Measurements from ENCODE around the gene VCL.

VCL gene

DNA sequence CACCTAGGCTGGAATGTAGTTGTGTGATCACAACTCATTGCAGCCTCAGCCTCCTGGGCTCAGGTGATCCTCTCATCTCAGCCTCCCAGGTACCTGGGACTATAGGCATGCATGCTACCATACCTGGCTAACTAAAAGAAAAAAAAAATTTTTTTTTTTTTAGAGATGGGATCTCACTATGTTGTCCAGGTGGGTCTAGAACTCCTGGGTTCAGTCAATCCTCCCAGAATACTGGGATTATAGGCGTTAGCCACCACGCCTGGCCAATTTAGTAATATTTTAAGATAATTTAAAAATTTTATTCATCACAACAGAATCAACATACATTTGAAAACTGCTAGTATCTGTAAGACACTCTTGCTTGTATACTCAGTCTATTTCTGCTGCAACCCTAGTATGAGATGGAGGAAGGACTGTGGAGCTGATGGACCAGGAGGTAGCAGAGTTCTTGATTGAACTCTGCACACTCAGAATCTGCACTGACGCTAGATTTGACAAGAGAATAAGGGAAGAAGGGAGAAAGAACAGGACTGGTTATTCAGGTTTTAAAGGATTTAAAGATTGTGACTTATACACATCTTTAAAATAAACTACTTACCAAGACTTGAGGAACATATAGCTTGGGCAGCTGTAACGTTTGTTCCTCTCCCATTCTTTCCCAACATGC lies 57.6 kb downstream of the VCL start:
- peaks cover 26% of the 10 kb centered on the region; the same call in 1 of the 2 replicates for H3K79me2 ChIP-seq (ENCODE audit: insufficient read depth, low read length)
- no peak overlapping the region for H3K27ac ChIP-seq (ENCODE audit: low read depth, low read length)
- TF ChIP-seq, protein P1, sequence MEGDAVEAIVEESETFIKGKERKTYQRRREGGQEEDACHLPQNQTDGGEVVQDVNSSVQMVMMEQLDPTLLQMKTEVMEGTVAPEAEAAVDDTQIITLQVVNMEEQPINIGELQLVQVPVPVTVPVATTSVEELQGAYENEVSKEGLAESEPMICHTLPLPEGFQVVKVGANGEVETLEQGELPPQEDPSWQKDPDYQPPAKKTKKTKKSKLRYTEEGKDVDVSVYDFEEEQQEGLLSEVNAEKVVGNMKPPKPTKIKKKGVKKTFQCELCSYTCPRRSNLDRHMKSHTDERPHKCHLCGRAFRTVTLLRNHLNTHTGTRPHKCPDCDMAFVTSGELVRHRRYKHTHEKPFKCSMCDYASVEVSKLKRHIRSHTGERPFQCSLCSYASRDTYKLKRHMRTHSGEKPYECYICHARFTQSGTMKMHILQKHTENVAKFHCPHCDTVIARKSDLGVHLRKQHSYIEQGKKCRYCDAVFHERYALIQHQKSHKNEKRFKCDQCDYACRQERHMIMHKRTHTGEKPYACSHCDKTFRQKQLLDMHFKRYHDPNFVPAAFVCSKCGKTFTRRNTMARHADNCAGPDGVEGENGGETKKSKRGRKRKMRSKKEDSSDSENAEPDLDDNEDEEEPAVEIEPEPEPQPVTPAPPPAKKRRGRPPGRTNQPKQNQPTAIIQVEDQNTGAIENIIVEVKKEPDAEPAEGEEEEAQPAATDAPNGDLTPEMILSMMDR (IDR thresholded peaks at IDR 0.05; ENCODE audit: insufficient read depth, low read length, poor library complexity, severe bottlenecking): no peak
- TF ChIP-seq EZH2phosphoT487 (conservative IDR thresholded peaks at IDR 0.05; ENCODE audit: low read length): no peak
- no peaks in the 10 kb centered on the region for H3K27me3 ChIP-seq (ENCODE audit: low read length)
- no peak overlapping the region for H3K4me3 ChIP-seq (ENCODE audit: insufficient read depth, low read length, poor library complexity, severe bottlenecking)
- H3K36me3 ChIP-seq (ENCODE audit: low read length): no peaks in the 10 kb centered on the region
- no peaks in the 10 kb centered on the region for H3K9me3 ChIP-seq (ENCODE audit: insufficient read depth, low read length)
- no peak overlapping the region for H3K9ac ChIP-seq (ENCODE audit: low read length)
- H3K4me2 ChIP-seq (ENCODE audit: low read depth, low read length, poor library complexity, severe bottlenecking): no peak overlapping the region
- no peak overlapping the region for H2AFZ ChIP-seq (ENCODE audit: low read depth, low read length, severe bottlenecking)
- no peaks in the 10 kb centered on the region for H3K9me2 ChIP-seq (replicated peaks; ENCODE audit: insufficient read depth, low read length)
- H3F3A ChIP-seq (ENCODE audit: insufficient read depth): no peaks in the 10 kb centered on the region
- H4K20me1 ChIP-seq (ENCODE audit: low read depth, low read length): no peaks in the 10 kb centered on the region

DNA sequence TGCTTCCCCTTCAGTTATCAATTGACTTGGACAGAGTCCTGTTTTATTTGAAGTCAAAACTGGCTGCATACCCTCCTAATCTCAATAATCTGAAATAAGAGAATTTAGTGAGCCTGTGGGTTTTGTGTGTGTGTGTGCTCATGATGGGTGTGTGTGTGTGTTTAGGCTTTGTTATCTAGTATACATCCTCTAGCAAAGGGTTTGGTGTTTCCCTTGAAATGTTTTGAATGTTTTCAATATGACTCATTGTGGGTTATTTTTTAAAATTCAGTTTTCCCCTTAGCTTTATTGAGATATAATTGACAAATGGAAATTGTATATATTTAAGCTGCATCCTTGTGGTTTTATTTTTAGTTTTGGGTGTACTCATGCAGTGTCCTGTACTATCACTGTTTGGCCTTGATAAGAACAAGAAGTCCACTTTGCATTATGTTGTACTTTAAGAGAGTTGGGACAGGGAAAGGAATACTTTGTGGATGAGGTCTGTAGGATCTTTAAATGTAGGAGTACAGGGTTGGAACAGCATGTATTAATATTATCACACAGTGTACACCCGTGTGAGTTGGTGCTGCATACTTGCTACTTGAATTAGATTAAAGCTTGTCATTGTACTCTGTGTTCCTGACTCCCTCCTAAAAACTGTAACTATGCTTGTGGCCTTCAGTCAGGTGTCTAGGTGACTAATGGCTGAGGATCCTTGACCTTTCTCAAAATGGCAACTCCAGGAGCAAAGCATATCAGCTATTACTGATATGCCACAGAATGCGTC lies 58.3 kb downstream of the VCL start:
- Histone ChIP-seq H3K4me2 (ENCODE audit: low read depth, low read length, poor library complexity, severe bottlenecking) (no peak overlapping the region), H4K20me1 (ENCODE audit: low read depth, low read length) (no peaks in the 10 kb centered on the region), H3K27me3 (ENCODE audit: low read length) (no peaks in the 10 kb centered on the region), H3K36me3 (ENCODE audit: low read length) (no peaks in the 10 kb centered on the region), H2AFZ (ENCODE audit: low read depth, low read length, severe bottlenecking) (no peak overlapping the region), H3F3A (ENCODE audit: insufficient read depth) (no peaks in the 10 kb centered on the region), H3K9me3 (ENCODE audit: insufficient read depth, low read length) (no peaks in the 10 kb centered on the region), H3K9me2 (replicated peaks; ENCODE audit: insufficient read depth, low read length) (no peaks in the 10 kb centered on the region), H3K27ac (ENCODE audit: low read depth, low read length) (no peak overlapping the region), H3K79me2 (ENCODE audit: insufficient read depth, low read length) (peaks cover 26% of the 10 kb centered on the region; the same call in 1 of the 2 replicates), H3K4me3 (ENCODE audit: insufficient read depth, low read length, poor library complexity, severe bottlenecking) (no peak overlapping the region), H3K9ac (ENCODE audit: low read length) (no peak overlapping the region)
- no peak for TF ChIP-seq EZH2phosphoT487 (conservative IDR thresholded peaks at IDR 0.05; ENCODE audit: low read length)
- TF ChIP-seq, protein P1 (IDR thresholded peaks at IDR 0.05; ENCODE audit: insufficient read depth, low read length, poor library complexity, severe bottlenecking): no peak

DNA sequence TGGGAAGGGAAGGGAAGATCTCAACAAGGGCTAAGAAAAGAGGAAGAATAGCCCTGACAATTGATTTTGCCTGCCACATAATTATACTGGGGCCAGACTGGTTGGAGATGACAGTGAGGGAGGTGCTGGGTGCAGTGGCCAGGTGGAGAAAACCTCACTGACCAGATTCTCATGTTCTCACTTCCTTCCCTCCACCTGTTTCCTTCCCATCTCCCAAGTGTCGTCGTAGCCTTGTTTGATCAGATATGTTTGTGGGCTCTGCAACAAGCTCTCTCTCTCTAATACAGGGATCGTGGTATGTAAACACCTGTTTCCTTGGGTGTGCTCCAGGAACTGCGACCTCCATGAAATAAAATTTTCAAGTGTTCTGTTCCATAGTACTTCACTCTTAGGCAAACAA lies 60.2 kb downstream of the VCL start:
- H3K9me2 ChIP-seq (replicated peaks; ENCODE audit: insufficient read depth, low read length): no peaks in the 10 kb centered on the region
- H3K27ac ChIP-seq (ENCODE audit: low read depth, low read length): no peak overlapping the region
- no peaks in the 10 kb centered on the region for H4K20me1 ChIP-seq (ENCODE audit: low read depth, low read length)
- peaks cover 16% of the 10 kb centered on the region; the same call in 1 of the 2 replicates for H3K79me2 ChIP-seq (ENCODE audit: insufficient read depth, low read length)
- no peaks in the 10 kb centered on the region for H3K36me3 ChIP-seq (ENCODE audit: low read length)
- no peak overlapping the region for H2AFZ ChIP-seq (ENCODE audit: low read depth, low read length, severe bottlenecking)
- no peaks in the 10 kb centered on the region for H3K27me3 ChIP-seq (ENCODE audit: low read length)
- no peak overlapping the region for H3K4me3 ChIP-seq (ENCODE audit: insufficient read depth, low read length, poor library complexity, severe bottlenecking)
- H3F3A ChIP-seq (ENCODE audit: insufficient read depth): no peaks in the 10 kb centered on the region
- H3K9ac ChIP-seq (ENCODE audit: low read length): no peak overlapping the region
- TF ChIP-seq, protein P1 (IDR thresholded peaks at IDR 0.05; ENCODE audit: insufficient read depth, low read length, poor library complexity, severe bottlenecking): no peak
- TF ChIP-seq EZH2phosphoT487 (conservative IDR thresholded peaks at IDR 0.05; ENCODE audit: low read length): no peak
- H3K4me2 ChIP-seq (ENCODE audit: low read depth, low read length, poor library complexity, severe bottlenecking): no peak overlapping the region
- H3K9me3 ChIP-seq (ENCODE audit: insufficient read depth, low read length): no peaks in the 10 kb centered on the region
